Fibroblast of lung (primary cell): ENCODE results near the gene PIEZO2.

Experiments
- CTCF ChIP-seq, 2 donors: IDR thresholded peaks in 1 of 2; conservative IDR thresholded peaks in 1 of 2; 1 replicate in 1 of 2; 2 replicates in 1 of 2; pipeline ENCODE4 v1.5.1; 2011 to 2012; ENCODE audit warnings: low read length in 2 of 2, control low read depth in 1 of 2, inconsistent platforms in 1 of 2, low read depth in 1 of 2, mild to moderate bottlenecking in 1 of 2
- EZH2 ChIP-seq: IDR thresholded peaks from 2 replicates; pipeline ENCODE4 v1.5.1; 2012; ENCODE audit warnings: low read length, control low read depth, mild to moderate bottlenecking; ENCODE audit errors: missing control alignments

DNA sequence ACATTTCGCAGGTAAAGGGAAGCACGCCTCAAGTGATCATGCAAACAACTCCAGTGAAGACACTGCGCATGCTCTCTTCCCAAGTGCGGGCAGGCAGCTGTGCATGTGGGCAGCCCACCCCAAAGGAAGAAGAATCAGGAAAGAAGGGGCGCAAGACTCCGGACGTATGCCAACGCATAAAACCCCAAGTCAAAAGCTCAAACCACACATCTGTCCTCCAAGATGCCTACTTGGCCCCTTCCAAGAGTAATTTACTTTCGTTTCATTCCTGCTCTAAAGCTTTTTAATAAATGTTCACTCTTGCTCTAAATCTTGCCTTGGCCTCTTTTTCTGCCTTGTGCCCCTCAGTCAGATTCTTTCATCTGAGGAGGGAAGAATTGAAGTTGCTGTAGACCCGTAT, 254.9 kb downstream of the PIEZO2 start:
- TF ChIP-seq CTCF (conservative IDR thresholded peaks at IDR 0.05 in 1 of 2, IDR thresholded peaks at IDR 0.05 in 1 of 2; ENCODE audit: low read depth in 1 of 2, low read length in 2 of 2) (no peak), EZH2 (no peak)
